Measurements from ENCODE around the gene PARN. TPM values are rescaled to one million over a fixed set of nuclear protein-coding genes. Genes with fewer than 3 reads are reported as not detected.

The PARN gene
- total and polyA plus RNA-seq, 2 of the 4 experiments (the other 2 are of a cell fraction), result 24.6 to 25.1 TPM

DNA sequence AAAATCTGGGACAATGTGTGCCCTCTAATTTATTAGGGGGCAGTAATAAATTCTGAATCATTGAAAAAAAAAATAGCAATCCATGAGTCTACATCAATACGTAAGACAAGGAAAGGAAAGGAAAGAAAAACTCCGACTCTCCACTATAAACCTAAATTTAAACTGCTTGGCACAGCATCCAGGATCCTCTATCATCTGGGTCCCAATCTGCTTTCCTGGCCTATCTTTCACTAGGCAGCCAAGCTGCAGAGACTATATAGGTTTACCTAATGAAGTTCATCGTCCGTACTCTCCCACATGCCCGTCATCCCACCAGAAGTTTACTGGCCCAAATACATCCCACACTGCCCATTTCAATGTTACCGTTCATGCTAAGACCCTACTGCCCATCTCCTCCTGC lies 179.2 kb downstream of the PARN start:
- H3K23ac ChIP-seq (ENCODE audit: low read depth, low read length), result no peak overlapping the region
- no peak overlapping the region for H3K4ac ChIP-seq (ENCODE audit: low read depth, low read length)
- H2AK9ac ChIP-seq (replicated peaks; ENCODE audit: low read depth, low read length, poor library complexity), result no peak overlapping the region
- H3K27me3 ChIP-seq (ENCODE audit: control insufficient read depth, insufficient read depth, low read length), result no peaks in the 10 kb centered on the region
- POLR2A ChIA-PET (ENCODE audit: unreplicated experiment), result no interaction called here
- no peaks in the 10 kb centered on the region for H3K79me1 ChIP-seq (ENCODE audit: low read depth in 1 of 2, low read length in 2 of 2)
- no peak overlapping the region for H2BK120ac ChIP-seq (ENCODE audit: low read depth, low read length)
- H3K18ac ChIP-seq (ENCODE audit: low read depth, low read length), result 0 out of 2 replicates have a peak overlapping the region, but pooled peaks have one; percentile 12
- H4K91ac ChIP-seq (ENCODE audit: insufficient read depth, low read depth, low read length), result no peak overlapping the region
- dilution Hi-C loops (cut with HindIII; ENCODE audit: low sequenced_read_pairs, unreplicated experiment) (no loop called here), intact Hi-C loops (cut with micrococcal nuclease) (loop anchor here (5.0 kb wide), 1 partner anchor 76 kb away; no protein-coding TSS in a partner anchor), in situ Hi-C loops (cut with MboI; ENCODE audit: low sequenced_read_pairs) (no loop called here)
- no peak overlapping the region for H2BK20ac ChIP-seq (ENCODE audit: low read depth, low read length)
- H3K36me3 ChIP-seq (ENCODE audit: control insufficient read depth, insufficient read depth, low read length), result peaks cover 3% of the 10 kb centered on the region; the same call in 1 of the 2 replicates
- WGBS, 2 experiments (ENCODE audit: extremely low coverage in 2 of 2, insufficient read length in 1 of 2), result 82% methylated on average over 4 of the region's 6 CpGs; no CpG with 5 or more reads in 1 of the 2 experiments
- no peaks in the 10 kb centered on the region; the same call in 1 of the 2 replicates for H3K9me1 ChIP-seq (ENCODE audit: insufficient read depth, low read length)
- H4K5ac ChIP-seq (ENCODE audit: low read depth, low read length), result no peak overlapping the region
- H4K8ac ChIP-seq (ENCODE audit: low read depth in 2 of 2, low read length in 2 of 2), result no peak overlapping the region
- peaks cover 8% of the 10 kb centered on the region; the same call in 1 of the 2 replicates for H3K4me1 ChIP-seq (ENCODE audit: control insufficient read depth, insufficient read depth, low read length)
- no peak overlapping the region for H2AFZ ChIP-seq (replicated peaks; ENCODE audit: low read length, poor library complexity)
- no peak for DNase-seq
- H3K4me3 ChIP-seq (ENCODE audit: insufficient read depth, low read depth, low read length), result no peak overlapping the region
- no peak overlapping the region for H3K27ac ChIP-seq (ENCODE audit: insufficient read depth, low read length)
- no peak overlapping the region for H2BK15ac ChIP-seq (ENCODE audit: low read depth, low read length)
- H3K9ac ChIP-seq (ENCODE audit: low read depth, low read length), result no peak overlapping the region
- no peak overlapping the region for H3K56ac ChIP-seq (ENCODE audit: extremely low read depth, insufficient read depth, low read length)
- BruUV-seq (replicated peaks), result no TSS peak
- TF ChIP-seq FOS (IDR thresholded peaks at IDR 0.05; ENCODE audit: low read depth, low read length), result no peak
- TF ChIP-seq, protein P1, sequence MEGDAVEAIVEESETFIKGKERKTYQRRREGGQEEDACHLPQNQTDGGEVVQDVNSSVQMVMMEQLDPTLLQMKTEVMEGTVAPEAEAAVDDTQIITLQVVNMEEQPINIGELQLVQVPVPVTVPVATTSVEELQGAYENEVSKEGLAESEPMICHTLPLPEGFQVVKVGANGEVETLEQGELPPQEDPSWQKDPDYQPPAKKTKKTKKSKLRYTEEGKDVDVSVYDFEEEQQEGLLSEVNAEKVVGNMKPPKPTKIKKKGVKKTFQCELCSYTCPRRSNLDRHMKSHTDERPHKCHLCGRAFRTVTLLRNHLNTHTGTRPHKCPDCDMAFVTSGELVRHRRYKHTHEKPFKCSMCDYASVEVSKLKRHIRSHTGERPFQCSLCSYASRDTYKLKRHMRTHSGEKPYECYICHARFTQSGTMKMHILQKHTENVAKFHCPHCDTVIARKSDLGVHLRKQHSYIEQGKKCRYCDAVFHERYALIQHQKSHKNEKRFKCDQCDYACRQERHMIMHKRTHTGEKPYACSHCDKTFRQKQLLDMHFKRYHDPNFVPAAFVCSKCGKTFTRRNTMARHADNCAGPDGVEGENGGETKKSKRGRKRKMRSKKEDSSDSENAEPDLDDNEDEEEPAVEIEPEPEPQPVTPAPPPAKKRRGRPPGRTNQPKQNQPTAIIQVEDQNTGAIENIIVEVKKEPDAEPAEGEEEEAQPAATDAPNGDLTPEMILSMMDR (conservative IDR thresholded peaks at IDR 0.05; ENCODE audit: low read depth, low read length), result no peak
- TF ChIP-seq CHD1 (IDR thresholded peaks at IDR 0.05; ENCODE audit: low read depth, low read length), result no peak
- no peak for TF ChIP-seq MAZ (IDR thresholded peaks at IDR 0.05; ENCODE audit: borderline replicate concordance, low read depth, low read length)
- TF ChIP-seq, protein P2, sequence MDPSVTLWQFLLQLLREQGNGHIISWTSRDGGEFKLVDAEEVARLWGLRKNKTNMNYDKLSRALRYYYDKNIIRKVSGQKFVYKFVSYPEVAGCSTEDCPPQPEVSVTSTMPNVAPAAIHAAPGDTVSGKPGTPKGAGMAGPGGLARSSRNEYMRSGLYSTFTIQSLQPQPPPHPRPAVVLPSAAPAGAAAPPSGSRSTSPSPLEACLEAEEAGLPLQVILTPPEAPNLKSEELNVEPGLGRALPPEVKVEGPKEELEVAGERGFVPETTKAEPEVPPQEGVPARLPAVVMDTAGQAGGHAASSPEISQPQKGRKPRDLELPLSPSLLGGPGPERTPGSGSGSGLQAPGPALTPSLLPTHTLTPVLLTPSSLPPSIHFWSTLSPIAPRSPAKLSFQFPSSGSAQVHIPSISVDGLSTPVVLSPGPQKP (IDR thresholded peaks at IDR 0.05; ENCODE audit: borderline replicate concordance, low read depth, low read length), result no peak
- TF ChIP-seq MAFK (IDR thresholded peaks at IDR 0.05; ENCODE audit: low read depth, low read length), result no peak
- TF ChIP-seq BHLHE40 (IDR thresholded peaks at IDR 0.05; ENCODE audit: low read depth, low read length), result no peak
- no peak for TF ChIP-seq RFX5 (IDR thresholded peaks at IDR 0.05; ENCODE audit: low read depth, low read length)
- no peak for TF ChIP-seq CEBPB (IDR thresholded peaks at IDR 0.05; ENCODE audit: low read depth, low read length)
- no peak for TF ChIP-seq POLR2A (IDR thresholded peaks at IDR 0.05; ENCODE audit: low read depth, low read length)
- TF ChIP-seq, protein P3, sequence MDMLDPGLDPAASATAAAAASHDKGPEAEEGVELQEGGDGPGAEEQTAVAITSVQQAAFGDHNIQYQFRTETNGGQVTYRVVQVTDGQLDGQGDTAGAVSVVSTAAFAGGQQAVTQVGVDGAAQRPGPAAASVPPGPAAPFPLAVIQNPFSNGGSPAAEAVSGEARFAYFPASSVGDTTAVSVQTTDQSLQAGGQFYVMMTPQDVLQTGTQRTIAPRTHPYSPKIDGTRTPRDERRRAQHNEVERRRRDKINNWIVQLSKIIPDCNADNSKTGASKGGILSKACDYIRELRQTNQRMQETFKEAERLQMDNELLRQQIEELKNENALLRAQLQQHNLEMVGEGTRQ (IDR thresholded peaks at IDR 0.05; ENCODE audit: low read depth, low read length), result no peak
- no peak for TF ChIP-seq MXI1 (IDR thresholded peaks at IDR 0.05; ENCODE audit: borderline replicate concordance, low read depth, low read length)
- no peak for TF ChIP-seq RCOR1 (IDR thresholded peaks at IDR 0.05; ENCODE audit: insufficient replicate concordance, low read length)
- TF ChIP-seq NFE2L2 (IDR thresholded peaks at IDR 0.05; ENCODE audit: low read depth, low read length), result no peak
- TF ChIP-seq SMC3 (IDR thresholded peaks at IDR 0.05; ENCODE audit: low read depth, low read length), result no peak
- no peak for TF ChIP-seq RAD21 (IDR thresholded peaks at IDR 0.05; ENCODE audit: low read length)
- H3K4me2 ChIP-seq (ENCODE audit: low read depth, low read length), result no peak overlapping the region
- no peak overlapping the region for H3K14ac ChIP-seq (replicated peaks; ENCODE audit: low read depth, low read length)
- ATAC-seq (ENCODE audit: low read depth), result no peak
- H3K9me3 ChIP-seq (ENCODE audit: control insufficient read depth, insufficient read depth, low read length), result no peaks in the 10 kb centered on the region
- no peak overlapping the region for H2AK5ac ChIP-seq (ENCODE audit: low read depth, low read length)
- H4K20me1 ChIP-seq (ENCODE audit: insufficient read depth, low read length), result no peaks in the 10 kb centered on the region; the same call in 1 of the 2 replicates
- CTCF ChIA-PET, result no interaction called here
- no peak overlapping the region for H2BK5ac ChIP-seq (ENCODE audit: low read depth, low read length, poor library complexity, severe bottlenecking)
